K562 (cell line): ENCODE results near the gene XAB2. TPM values are rescaled to one million over a fixed set of nuclear protein-coding genes. Genes with fewer than 3 reads are reported as not detected.

Experiments used
- HNRNPLL ChIP-seq: fragments of 200-400 bp; formaldehyde crosslinking; IDR thresholded peaks from 2 replicates; pipeline ENCODE4 v1.6.1; 2017; ENCODE audit warnings: low read length, low read depth, mild to moderate bottlenecking; ENCODE audit not compliant: poor library complexity, severe bottlenecking
- JUND ChIP-seq, 2 experiments: IDR thresholded peaks; 2 replicates in 1 of 2; 3 replicates in 1 of 2; pipeline ENCODE4 v1.6.1; 2011; ENCODE audit warnings: borderline replicate concordance in 2 of 2, low read depth in 2 of 2, low read length in 2 of 2, improper control_type of control experiment in 1 of 2, missing biosample characterization in 1 of 2, missing genetic modification characterization in 1 of 2, missing genetic modification reagents in 1 of 2
- MYC ChIP-seq, 2 experiments: fragments of 250-450 bp in 1 of 2; sonication (Bioruptor Pico) in 1 of 2; IDR thresholded peaks; 2 replicates each; pipeline versions ENCODE4 v1.5.1 to v1.6.1; 2012 to 2021; ENCODE audit warnings: low read depth in 2 of 2, borderline replicate concordance in 1 of 2, improper control_type of control experiment in 1 of 2, low read length in 1 of 2, mild to moderate bottlenecking in 1 of 2, moderate library complexity in 1 of 2
- SIX5 ChIP-seq, 2 experiments: IDR thresholded peaks; 2 replicates each; pipeline ENCODE4 v1.6.1; 2011; ENCODE audit warnings: low read length in 2 of 2, borderline replicate concordance in 1 of 2, low read depth in 1 of 2, mild to moderate bottlenecking in 1 of 2, moderate library complexity in 1 of 2; ENCODE audit not compliant: insufficient read depth in 1 of 2
- SMAD1 ChIP-seq: fragments of 150-350 bp; IDR thresholded peaks from 2 replicates; pipeline ENCODE4 v1.6.1; 2014; ENCODE audit warnings: low read length, low read depth; ENCODE audit not compliant: partially characterized antibody
- TAF9B ChIP-seq: fragments of 450-650 bp; IDR thresholded peaks from 2 replicates; pipeline ENCODE4 v1.6.1; 2018; ENCODE audit warnings: mild to moderate bottlenecking; ENCODE audit not compliant: partially characterized antibody
- TEAD4 ChIP-seq, 2 experiments: sonication (generic) in 1 of 2; formaldehyde crosslinking in 1 of 2; IDR thresholded peaks; 2 replicates each; pipeline versions ENCODE4 v1.6.1 to v1.8.0; 2012 to 2022; ENCODE audit warnings: borderline replicate concordance in 1 of 2, inconsistent platforms in 1 of 2, low read length in 1 of 2, mild to moderate bottlenecking in 1 of 2, missing genetic modification reagents in 1 of 2
- ZBTB7A ChIP-seq: IDR thresholded peaks from 2 replicates; pipeline ENCODE4 v1.6.1; 2011; ENCODE audit warnings: low read depth, mild to moderate bottlenecking, low read length, moderate library complexity, borderline replicate concordance; ENCODE audit not compliant: control insufficient read depth
- ZNF354B ChIP-seq: fragments of 250-450 bp; sonication (Bioruptor Pico); IDR thresholded peaks from 2 replicates; pipeline ENCODE4 v1.4.0; 2020
- polyA plus RNA-seq, 8 experiments: library from polyadenylated mRNA; depleted of rRNA in 4 of 8; stranded (reverse) in 5 of 8; unstranded in 3 of 8; fragments of >200 nt; fragmentation: Nextera tagmentation in 2 of 8; fragmentation: Illumina TruSeq in 1 of 8; extraction: Ambion mirVana in 2 of 8; extraction: Trizol in 1 of 8; gene quantifications; 2 replicates each; pipeline versions ENCODE4 v1.2.1 to v1.2.3, GENCODE V29; 2011 to 2014; ENCODE audit warnings: inconsistent platforms in 1 of 8, missing spikeins in 1 of 8
- total RNA-seq, 7 experiments: library from RNA; depleted of rRNA in 6 of 7; stranded (reverse); fragments of >200 nt in 6 of 7; fragmentation: Illumina TruSeq in 2 of 7; extraction: Trizol in 2 of 7; gene quantifications; 2 replicates each; pipeline versions ENCODE4 v1.2.1 to v1.2.3, GENCODE V29; 2011 to 2021; ENCODE audit warnings: low replicate concordance in 1 of 7
- TF ChIP-seq, protein P1 (sequence below): sonication (generic); formaldehyde crosslinking; IDR thresholded peaks from 2 replicates; pipeline ENCODE4 v1.8.0; 2022; ENCODE audit warnings: mild to moderate bottlenecking, missing genetic modification reagents
- TF ChIP-seq, protein P2 (sequence below): fragments of 150-350 bp; conservative IDR thresholded peaks from 2 replicates; pipeline ENCODE4 v1.6.1; 2014; ENCODE audit warnings: low read length

The XAB2 gene
- total and polyA plus RNA-seq, 9 of the 15 experiments (the other 6 are each of a cell fraction or from before 2014, with no cell fraction given), result 0.21 to 58.3 (median 20.0) TPM

DNA sequence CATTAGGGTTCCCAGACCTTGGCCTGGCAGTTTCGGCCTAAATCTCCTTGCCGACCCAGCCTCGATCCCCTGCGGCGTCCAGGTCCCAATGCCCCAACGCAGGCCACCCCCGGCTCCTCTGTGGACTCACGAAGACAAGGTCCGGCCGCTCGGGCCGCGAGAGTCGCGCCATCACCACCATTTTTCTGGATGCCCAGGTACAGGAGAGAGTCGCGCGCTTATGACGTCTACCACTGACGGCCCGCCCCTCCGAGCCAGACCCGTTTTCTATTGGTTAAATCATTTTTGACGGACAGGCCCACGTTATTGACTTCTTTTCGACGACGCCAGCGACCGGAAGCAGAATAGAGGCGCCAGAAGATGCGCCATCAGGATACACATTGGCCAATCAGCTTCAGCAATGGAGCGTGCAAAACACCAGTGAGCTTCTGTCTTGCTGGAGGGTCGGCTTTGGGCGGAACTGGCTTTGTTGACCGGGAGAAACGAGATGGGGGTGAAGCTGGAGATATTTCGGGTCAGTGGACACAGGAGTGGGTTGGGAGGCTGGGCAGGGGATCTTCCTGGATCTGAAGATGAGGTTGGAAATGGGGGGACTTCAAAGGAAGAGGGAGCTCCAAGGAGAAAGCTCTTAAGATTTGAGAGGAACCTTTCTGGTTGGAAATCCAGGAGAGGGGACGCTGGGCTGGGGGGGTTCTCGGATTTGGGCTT is at the start of gene XAB2, which contains the start of gene PET100 (continued):
- TF ChIP-seq, protein P1, sequence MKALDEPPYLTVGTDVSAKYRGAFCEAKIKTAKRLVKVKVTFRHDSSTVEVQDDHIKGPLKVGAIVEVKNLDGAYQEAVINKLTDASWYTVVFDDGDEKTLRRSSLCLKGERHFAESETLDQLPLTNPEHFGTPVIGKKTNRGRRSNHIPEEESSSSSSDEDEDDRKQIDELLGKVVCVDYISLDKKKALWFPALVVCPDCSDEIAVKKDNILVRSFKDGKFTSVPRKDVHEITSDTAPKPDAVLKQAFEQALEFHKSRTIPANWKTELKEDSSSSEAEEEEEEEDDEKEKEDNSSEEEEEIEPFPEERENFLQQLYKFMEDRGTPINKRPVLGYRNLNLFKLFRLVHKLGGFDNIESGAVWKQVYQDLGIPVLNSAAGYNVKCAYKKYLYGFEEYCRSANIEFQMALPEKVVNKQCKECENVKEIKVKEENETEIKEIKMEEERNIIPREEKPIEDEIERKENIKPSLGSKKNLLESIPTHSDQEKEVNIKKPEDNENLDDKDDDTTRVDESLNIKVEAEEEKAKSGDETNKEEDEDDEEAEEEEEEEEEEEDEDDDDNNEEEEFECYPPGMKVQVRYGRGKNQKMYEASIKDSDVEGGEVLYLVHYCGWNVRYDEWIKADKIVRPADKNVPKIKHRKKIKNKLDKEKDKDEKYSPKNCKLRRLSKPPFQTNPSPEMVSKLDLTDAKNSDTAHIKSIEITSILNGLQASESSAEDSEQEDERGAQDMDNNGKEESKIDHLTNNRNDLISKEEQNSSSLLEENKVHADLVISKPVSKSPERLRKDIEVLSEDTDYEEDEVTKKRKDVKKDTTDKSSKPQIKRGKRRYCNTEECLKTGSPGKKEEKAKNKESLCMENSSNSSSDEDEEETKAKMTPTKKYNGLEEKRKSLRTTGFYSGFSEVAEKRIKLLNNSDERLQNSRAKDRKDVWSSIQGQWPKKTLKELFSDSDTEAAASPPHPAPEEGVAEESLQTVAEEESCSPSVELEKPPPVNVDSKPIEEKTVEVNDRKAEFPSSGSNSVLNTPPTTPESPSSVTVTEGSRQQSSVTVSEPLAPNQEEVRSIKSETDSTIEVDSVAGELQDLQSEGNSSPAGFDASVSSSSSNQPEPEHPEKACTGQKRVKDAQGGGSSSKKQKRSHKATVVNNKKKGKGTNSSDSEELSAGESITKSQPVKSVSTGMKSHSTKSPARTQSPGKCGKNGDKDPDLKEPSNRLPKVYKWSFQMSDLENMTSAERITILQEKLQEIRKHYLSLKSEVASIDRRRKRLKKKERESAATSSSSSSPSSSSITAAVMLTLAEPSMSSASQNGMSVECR (CRISPR knock-in tag), result peak; percentile 62
- TF ChIP-seq HNRNPLL (no peak), TAF9B (peak; percentile 58), ZBTB7A (no peak), MYC (IDR thresholded peaks at IDR 0.05; ENCODE audit: low read depth, low read length) (peak; percentile 70; the same call in 1 of the 2 replicates), MYC (CRISPR knock-in tag; IDR thresholded peaks at IDR 0.05; ENCODE audit: borderline replicate concordance, low read depth) (no peak), TEAD4 (IDR thresholded peaks at IDR 0.05; ENCODE audit: low read length) (0 out of 2 replicates have a peak, but pooled peaks have one; percentile 6), TEAD4 (CRISPR knock-in tag; IDR thresholded peaks at IDR 0.05; ENCODE audit: borderline replicate concordance) (no peak), JUND (IDR thresholded peaks at IDR 0.05; ENCODE audit: borderline replicate concordance, low read depth, low read length) (peak; percentile 66; the same call in 1 of the 2 replicates), JUND (tag; IDR thresholded peaks at IDR 0.05; ENCODE audit: borderline replicate concordance, low read depth, low read length) (no peak; the same call in 2 of the 3 replicates), ZNF354B (no peak), SMAD1 (peak; percentile 25), SIX5 (IDR thresholded peaks at IDR 0.05; ENCODE audit: borderline replicate concordance in 1 of 2, insufficient read depth in 1 of 2, low read depth in 1 of 2, low read length in 2 of 2) (peak; percentile 51 to 60; a peak in 3 of 4 replicates)
- TF ChIP-seq, protein P2, sequence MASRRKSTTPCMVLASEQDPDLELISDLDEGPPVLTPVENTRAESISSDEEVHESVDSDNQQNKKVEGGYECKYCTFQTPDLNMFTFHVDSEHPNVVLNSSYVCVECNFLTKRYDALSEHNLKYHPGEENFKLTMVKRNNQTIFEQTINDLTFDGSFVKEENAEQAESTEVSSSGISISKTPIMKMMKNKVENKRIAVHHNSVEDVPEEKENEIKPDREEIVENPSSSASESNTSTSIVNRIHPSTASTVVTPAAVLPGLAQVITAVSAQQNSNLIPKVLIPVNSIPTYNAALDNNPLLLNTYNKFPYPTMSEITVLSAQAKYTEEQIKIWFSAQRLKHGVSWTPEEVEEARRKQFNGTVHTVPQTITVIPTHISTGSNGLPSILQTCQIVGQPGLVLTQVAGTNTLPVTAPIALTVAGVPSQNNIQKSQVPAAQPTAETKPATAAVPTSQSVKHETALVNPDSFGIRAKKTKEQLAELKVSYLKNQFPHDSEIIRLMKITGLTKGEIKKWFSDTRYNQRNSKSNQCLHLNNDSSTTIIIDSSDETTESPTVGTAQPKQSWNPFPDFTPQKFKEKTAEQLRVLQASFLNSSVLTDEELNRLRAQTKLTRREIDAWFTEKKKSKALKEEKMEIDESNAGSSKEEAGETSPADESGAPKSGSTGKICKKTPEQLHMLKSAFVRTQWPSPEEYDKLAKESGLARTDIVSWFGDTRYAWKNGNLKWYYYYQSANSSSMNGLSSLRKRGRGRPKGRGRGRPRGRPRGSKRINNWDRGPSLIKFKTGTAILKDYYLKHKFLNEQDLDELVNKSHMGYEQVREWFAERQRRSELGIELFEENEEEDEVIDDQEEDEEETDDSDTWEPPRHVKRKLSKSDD, result 0 out of 2 replicates have a peak, but pooled peaks have one; percentile 37
